ENCODE results near the gene GABPA.
"Not testable (repeated sequence)": the region's sequence is repeated elsewhere in the genome, so short reads cannot be mapped to it uniquely, and the experiment has no call there.

- not testable (repeated sequence) for TF ChIP-seq KDM1A (IDR thresholded peaks at IDR 0.05); YY1 (IDR thresholded peaks at IDR 0.05; ENCODE audit: borderline replicate concordance in 1 of 3, control insufficient read depth in 1 of 3, extremely low read depth in 1 of 3, insufficient read depth in 3 of 3, insufficient read length in 1 of 3, insufficient replicate concordance in 2 of 3, low read depth in 1 of 3, low read length in 2 of 3); PPARD (CRISPR knock-in tag; IDR thresholded peaks at IDR 0.05); NCOA6 (IDR thresholded peaks at IDR 0.05); CEBPB (tag; IDR thresholded peaks at IDR 0.05); ELF4 (CRISPR knock-in tag; IDR thresholded peaks at IDR 0.05)
These were observed 20.7 kb upstream of the GABPA start for GRCh38 chr21:25714066-25714465.
